NK-92 (cell line): ENCODE results near the gene ARHGAP20.

Experiments used
- DNase-seq: peaks from one replicate; lab custom pipeline; 2025; ENCODE audit not compliant: unreplicated experiment; lab: John Stamatoyannopoulos, UW

Gene ARHGAP20

GRCh38 chr11:110711776-110712658, at the start of gene ARHGAP20:
Gene ARHGAP20, minus strand, starts transcription at chr11:110712437. Its CDS starts 206 bp downstream, at chr11:110712231.
- no peak for DNase-seq

GRCh38 chr11:110761991-110762390, 49.8 kb upstream of the ARHGAP20 start:
- no peak for DNase-seq

- no peak for DNase-seq
Measured at GRCh38 chr11:110761131-110761530, 48.9 kb upstream of the ARHGAP20 start.

- DNase-seq: no peak
Measured at GRCh38 chr11:110759972-110760381, 47.7 kb upstream of the ARHGAP20 start.

GRCh38 chr11:110757962-110758755, 45.9 kb upstream of the ARHGAP20 start:
- no peak for DNase-seq

- DNase-seq: no peak
Measured at GRCh38 chr11:110757066-110757465, 44.8 kb upstream of the ARHGAP20 start.

GRCh38 chr11:110755941-110756340, 43.7 kb upstream of the ARHGAP20 start:
- no peak for DNase-seq

GRCh38 chr11:110752890-110753289, 40.7 kb upstream of the ARHGAP20 start:
- DNase-seq: no peak

- no peak for DNase-seq
Measured at GRCh38 chr11:110750100-110750499, 37.9 kb upstream of the ARHGAP20 start.

- no peak for DNase-seq
Measured at GRCh38 chr11:110747531-110747930, 35.3 kb upstream of the ARHGAP20 start.

- no peak for DNase-seq
Measured at GRCh38 chr11:110738641-110739040, 26.4 kb upstream of the ARHGAP20 start.

GRCh38 chr11:110737593-110737992, 25.4 kb upstream of the ARHGAP20 start:
- DNase-seq: no peak

GRCh38 chr11:110736171-110736553, 23.9 kb upstream of the ARHGAP20 start:
- no peak for DNase-seq

GRCh38 chr11:110735455-110736170, 23.4 kb upstream of the ARHGAP20 start:
- no peak for DNase-seq

GRCh38 chr11:110734790-110735189, 22.6 kb upstream of the ARHGAP20 start:
- DNase-seq: no peak

GRCh38 chr11:110730773-110731172, 18.5 kb upstream of the ARHGAP20 start:
- no peak for DNase-seq

- DNase-seq: no peak
Measured at GRCh38 chr11:110728883-110729282, 16.6 kb upstream of the ARHGAP20 start.

- no peak for DNase-seq
Measured at GRCh38 chr11:110728476-110728875, 16.2 kb upstream of the ARHGAP20 start.

GRCh38 chr11:110724358-110724757, 12.1 kb upstream of the ARHGAP20 start:
- no peak for DNase-seq

- DNase-seq: no peak
Measured at GRCh38 chr11:110720431-110721275, 8.4 kb upstream of the ARHGAP20 start.
